ENCODE data around the gene TSLP. TPM values are rescaled to one million over a fixed set of nuclear protein-coding genes. Genes with fewer than 3 reads are reported as not detected.

TSLP gene
- total and polyA plus RNA-seq, 2 of the 8 experiments (the other 6 are each of a cell fraction or from before 2014, with no cell fraction given): 0.39 to 1.9 TPM

GRCh38 chr5:111122398-111122797 lies 50.9 kb downstream of the TSLP start:
- no peaks in the 10 kb centered on the region for H3K23me2 ChIP-seq (ENCODE audit: low read depth, low read length)
- H4K91ac ChIP-seq (replicated peaks; ENCODE audit: insufficient read length, low read length): no peak overlapping the region
- H3K23ac ChIP-seq (ENCODE audit: insufficient read length): no peak overlapping the region
- H2BK120ac ChIP-seq (replicated peaks; ENCODE audit: low read depth, low read length): no peak overlapping the region
- no peaks in the 10 kb centered on the region for H3K79me1 ChIP-seq (ENCODE audit: low read depth, low read length)
- FAIRE-seq (no peak), DNase-seq (ENCODE audit: low read depth in 1 of 2, low spot score in 2 of 2) (no peak)
- H3K4me2 ChIP-seq (ENCODE audit: insufficient read depth in 1 of 2, low read depth in 2 of 2, low read length in 2 of 2): no peak overlapping the region
- H2BK15ac ChIP-seq (ENCODE audit: low read length): no peak overlapping the region
- H3K27me3 ChIP-seq (replicated peaks in 1 of 4; ENCODE audit: control insufficient read depth in 3 of 4, extremely low read depth in 1 of 4, insufficient read depth in 3 of 4, low read length in 3 of 4): no peaks in the 10 kb centered on the region
- H4K20me1 ChIP-seq (replicated peaks in 1 of 2; ENCODE audit: control insufficient read depth in 1 of 2, insufficient read depth in 2 of 2, low read length in 2 of 2): no peaks in the 10 kb centered on the region
- no peak overlapping the region for H2AFZ ChIP-seq (ENCODE audit: low read length)
- no peak overlapping the region for H3K4ac ChIP-seq (replicated peaks; ENCODE audit: insufficient read length, low read depth, low read length)
- H3K18ac ChIP-seq (ENCODE audit: extremely low read depth, low read length): no peak overlapping the region
- no peak overlapping the region for H3K27ac ChIP-seq (ENCODE audit: low read depth, low read length)
- WGBS, 2 experiments (ENCODE audit: extremely low coverage in 1 of 2, insufficient coverage in 1 of 2, insufficient read length in 1 of 2, insufficient replicate concordance in 2 of 2, low coverage in 1 of 2, low lambda C conversion rate in 2 of 2, missing lambda C conversion rate in 1 of 2): 86% methylated on average over 2 of the region's 2 CpGs; no CpG with 5 or more reads in 1 of the 2 experiments
- no peak overlapping the region for H2BK12ac ChIP-seq (ENCODE audit: low read depth, low read length)
- no peak overlapping the region for H4K5ac ChIP-seq (ENCODE audit: insufficient read length, low read depth, low read length)
- H2BK5ac ChIP-seq (ENCODE audit: low read depth, low read length): no peak overlapping the region
- ChIA-PET POLR2A (ENCODE audit: partially characterized antibody) (no interaction called here), CTCF (ENCODE audit: partially characterized antibody) (interaction anchor here (1.2 kb wide), 1 partner anchor 370 kb away, joined by 3 read pairs; no protein-coding TSS in a partner anchor)
- H2BK20ac ChIP-seq (ENCODE audit: low read length): no peak overlapping the region
- peaks cover 0 to 4% of the 10 kb centered on the region in 2 experiments; a peak in 1 of 4 replicates for H3K79me2 ChIP-seq (ENCODE audit: control insufficient read depth in 1 of 2, insufficient read depth in 2 of 2, low read length in 2 of 2)
- H3K4me3 ChIP-seq (ENCODE audit: extremely low read depth in 1 of 4, insufficient read depth in 2 of 4, low read depth in 3 of 4, low read length in 4 of 4): no peak overlapping the region
- no peak overlapping the region for H2AK5ac ChIP-seq (ENCODE audit: low read depth, low read length)
- peaks cover 0 to 10% (median under 1%) of the 10 kb centered on the region in 4 experiments; a peak in 3 of 7 replicates for H3K4me1 ChIP-seq (replicated peaks in 1 of 4; ENCODE audit: control insufficient read depth in 3 of 4, insufficient read depth in 4 of 4, low read length in 3 of 4)
- no peak overlapping the region for H4K8ac ChIP-seq (ENCODE audit: extremely low read depth, insufficient read depth, low read length)
- no peak overlapping the region for H3K56ac ChIP-seq (replicated peaks; ENCODE audit: insufficient read length, low read depth, low read length)
- no peaks in the 10 kb centered on the region for H3K9me3 ChIP-seq (ENCODE audit: insufficient read depth in 2 of 2, low read depth in 1 of 2, low read length in 1 of 2)
- no peak overlapping the region for H3K14ac ChIP-seq (ENCODE audit: insufficient read length)
- H3K9ac ChIP-seq (replicated peaks in 1 of 4; ENCODE audit: extremely low read depth in 1 of 4, low read depth in 3 of 4, low read length in 3 of 4): no peak overlapping the region
- H3K36me3 ChIP-seq (ENCODE audit: control insufficient read depth in 2 of 4, insufficient read depth in 4 of 4, low read length in 3 of 4): peaks cover 0 to 77% (median 21%) of the 10 kb centered on the region in 4 experiments; a peak in 6 of 8 replicates
- TF ChIP-seq HDAC6 (IDR thresholded peaks at IDR 0.05; ENCODE audit: low read depth, low read length) (no peak), MAFK (IDR thresholded peaks at IDR 0.05; ENCODE audit: low read depth, low read length) (no peak), SAP30 (IDR thresholded peaks at IDR 0.05; ENCODE audit: insufficient read depth, insufficient replicate concordance, low read length) (no peak), RBBP5 (IDR thresholded peaks at IDR 0.05; ENCODE audit: borderline replicate concordance, low read depth, low read length) (no peak)
